HPDE6-E6E7 (cell line): ENCODE measurements around the gene EXD3.
"Not testable (repeated sequence)": the region's sequence is repeated elsewhere in the genome, so short reads cannot be mapped to it uniquely, and the experiment has no call there.

ENCODE experiments used
- DNase-seq: peaks from one replicate; pipeline ENCODE4 v3.0.0; 2011; ENCODE audit warnings: missing footprints; ENCODE audit errors: extremely low spot score

Gene EXD3

DNA sequence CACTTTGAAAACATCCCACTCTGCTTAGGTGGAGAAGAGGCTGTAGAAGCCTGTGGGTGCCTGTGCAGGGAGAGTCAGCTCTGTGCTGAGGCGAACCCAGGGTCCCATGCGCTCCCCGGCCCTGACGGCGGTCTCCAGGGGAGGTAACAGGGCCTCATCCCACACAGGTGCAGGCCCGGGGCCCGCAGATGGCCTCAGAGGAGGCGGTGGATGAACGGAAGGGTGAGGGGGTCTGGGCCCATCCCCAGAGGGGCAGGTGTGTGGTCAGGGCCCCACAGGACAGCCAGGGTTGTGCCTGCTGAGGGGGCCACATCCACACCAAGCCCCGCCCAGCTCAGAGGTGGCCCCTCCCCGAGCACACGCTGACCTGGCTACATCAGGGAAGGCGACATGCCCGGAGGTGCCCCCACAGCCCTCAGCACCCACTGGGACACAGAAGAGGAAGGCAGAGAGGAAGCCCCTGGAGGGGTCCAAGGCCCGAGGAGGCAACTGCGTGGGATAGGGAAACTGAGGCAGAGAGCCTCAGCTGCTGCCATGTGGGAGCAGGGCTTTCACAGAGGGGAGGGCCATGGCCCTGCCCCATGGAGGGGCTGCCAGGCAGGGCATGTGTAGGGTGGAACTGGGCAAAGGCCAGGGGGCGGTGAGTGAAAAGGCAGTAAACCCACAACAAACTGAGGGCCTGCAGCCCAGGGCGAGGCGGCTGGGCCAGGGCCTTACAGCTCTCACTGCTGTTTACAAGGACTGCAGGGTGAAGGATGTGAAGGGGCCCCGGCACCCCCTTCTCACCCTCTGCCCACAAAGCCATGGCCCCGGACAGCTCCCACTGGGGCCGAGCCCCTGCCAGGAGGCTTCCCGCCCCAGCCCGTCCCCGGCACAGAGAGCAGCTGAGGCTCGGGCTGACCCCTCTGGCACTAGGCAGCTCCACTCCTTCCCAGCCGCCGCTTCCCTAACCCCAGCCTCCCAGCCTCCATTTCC, 29.5 kb downstream of the EXD3 start:
- no peak for DNase-seq

DNA sequence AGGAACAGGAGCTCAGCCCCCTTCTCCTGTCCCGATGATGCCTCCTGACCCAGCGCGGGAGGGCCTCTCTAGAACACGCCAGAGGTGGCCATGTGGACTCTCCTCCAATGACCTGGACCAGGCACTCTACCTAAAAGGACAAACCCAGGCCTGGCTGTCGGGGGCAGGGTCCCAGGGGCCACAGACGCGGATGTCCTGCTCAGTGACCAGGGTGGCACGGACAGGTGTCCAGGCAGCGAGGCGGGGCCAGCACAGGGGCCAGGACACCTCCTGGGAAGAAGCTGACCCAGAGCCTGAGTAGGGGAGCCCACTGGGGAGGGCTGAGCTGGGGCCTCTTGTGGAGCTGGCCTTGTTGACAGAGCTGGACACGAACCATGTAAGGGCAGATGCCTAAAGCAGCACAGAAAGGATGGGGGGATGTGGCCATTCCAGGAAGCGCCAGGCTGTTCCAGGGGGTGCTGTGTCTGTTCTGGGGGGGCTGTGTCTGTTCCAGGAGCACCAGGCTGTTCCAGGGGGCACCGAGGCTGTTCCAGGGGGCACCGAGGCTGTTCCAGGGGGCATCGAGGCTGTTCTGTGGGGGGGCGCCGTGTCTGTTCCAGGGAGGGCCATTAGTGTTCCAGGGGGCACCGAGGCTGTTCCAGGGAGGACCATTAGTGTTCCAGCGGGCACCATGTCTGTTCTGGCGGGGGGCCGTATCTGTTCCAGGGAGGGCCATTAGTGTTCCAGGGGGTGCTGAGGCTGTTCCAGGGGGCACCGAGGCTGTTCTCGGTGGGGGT, 30.5 kb downstream of the EXD3 start:
- no peak for DNase-seq

DNA sequence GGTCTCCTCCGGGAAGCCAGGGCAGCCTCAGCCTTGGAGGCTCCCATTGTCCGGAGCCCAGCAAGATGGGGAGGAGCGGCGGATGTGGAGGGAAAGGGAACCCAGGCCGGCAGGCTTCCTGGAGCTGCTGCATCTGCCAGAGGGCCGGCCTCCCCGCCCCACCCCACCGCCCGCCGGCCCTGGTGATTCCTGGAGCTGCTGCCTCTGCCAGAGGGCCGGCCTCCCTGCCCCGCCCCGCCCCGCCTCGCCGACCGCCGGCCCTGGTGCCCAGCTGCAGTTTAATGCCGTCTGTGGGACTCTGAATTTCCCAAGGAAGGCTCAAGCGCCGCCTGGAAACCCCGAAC, 31.6 kb downstream of the EXD3 start:
- no peak for DNase-seq

DNA sequence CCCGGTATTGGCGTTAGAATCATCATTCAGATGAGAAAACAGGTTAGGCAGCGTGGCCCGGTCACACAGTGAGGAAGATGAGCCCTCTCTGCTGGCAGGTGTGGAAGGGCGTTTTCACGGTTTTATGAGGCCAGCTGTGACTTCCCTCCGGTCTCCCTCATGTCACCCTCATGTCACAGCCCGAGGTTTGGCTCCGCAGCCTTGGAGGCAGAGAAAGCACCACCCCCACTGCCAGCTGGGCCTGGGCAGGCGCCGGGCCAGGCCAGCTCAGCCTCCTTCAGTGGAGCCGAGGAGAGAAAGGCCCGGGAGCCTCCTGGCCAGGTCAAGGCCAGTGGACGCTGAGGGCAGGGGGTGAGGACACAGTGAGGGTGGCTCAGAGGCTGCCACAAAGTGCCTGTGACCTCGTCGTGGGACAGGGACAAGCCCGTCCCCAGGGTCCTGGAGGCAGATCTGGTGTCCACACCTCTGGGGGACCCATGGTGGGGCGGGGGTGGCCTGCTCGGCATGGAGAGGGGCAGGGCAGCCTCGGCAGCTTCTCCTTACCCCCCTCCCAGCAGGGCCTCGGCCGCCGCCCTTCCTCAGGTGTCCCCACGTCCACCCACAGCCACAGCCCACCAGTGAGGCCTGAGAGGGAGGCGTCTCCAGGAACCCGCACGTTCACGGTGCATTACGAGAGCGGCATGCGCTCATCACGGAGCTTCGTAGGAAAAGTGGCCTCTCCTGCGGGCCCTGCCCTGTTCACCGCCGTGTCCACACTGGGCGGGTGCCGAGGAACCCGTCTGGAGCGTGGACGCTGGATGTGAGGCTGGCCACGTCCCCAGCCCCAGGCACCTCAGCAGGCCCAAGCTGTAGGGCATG, 32.2 kb downstream of the EXD3 start:
- DNase-seq, result no peak

DNA sequence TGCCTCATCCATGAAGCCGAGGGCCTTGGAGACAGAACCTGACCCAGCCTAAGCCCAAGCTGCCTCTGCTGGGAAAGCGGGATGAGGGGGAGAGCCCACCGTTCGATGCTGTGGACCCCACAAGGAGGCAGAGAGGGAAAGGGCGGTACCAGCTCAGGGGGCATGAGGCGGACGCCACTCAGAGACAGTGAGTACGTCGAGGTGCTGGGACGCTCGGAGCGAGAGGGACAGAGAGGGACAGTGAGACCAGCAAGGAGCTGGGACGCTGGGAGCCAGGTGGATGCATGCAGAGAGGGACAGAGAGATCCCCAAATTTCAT, 33.6 kb downstream of the EXD3 start:
- DNase-seq, result no peak

DNA sequence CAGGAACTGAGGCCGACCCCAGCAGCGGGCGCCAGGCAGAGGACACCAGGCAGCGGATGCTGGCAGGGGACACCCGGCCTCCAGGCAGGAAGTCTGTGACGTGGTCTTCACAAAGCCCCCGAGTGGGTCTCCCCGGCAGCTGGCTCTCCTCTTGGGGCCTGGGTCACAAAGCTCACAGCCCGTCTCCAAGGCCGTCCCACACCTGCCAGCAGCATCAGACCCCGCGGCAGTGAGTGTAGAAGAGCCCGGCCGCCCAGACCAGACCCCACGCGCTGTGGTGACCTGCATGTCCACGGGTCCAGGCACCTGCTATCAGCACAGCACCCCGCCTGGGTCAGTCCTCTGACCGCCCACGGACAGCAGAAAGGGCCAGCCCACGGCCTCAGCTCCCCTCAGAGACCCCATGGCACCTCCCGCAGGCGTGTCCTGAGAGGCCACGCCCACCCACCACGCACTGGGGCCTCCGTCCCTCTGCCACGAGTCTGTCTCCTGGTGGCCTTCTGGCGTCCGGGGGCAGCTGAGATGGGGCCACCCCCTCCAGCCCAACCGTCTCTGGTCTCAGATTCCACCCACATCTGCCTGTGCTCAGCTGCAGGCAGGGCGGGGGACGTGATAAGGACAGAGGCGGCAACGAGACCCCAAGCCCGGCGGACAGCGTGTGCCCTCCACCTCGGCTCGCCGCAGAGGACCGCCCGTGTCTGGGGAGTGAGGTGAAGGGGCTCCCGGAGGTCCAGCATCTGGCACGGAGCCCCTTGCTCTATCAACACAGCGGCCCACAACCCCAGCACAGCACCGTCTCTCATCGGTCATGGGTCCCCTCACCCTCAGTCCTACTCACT, 34.2 kb downstream of the EXD3 start:
- DNase-seq, result no peak

DNA sequence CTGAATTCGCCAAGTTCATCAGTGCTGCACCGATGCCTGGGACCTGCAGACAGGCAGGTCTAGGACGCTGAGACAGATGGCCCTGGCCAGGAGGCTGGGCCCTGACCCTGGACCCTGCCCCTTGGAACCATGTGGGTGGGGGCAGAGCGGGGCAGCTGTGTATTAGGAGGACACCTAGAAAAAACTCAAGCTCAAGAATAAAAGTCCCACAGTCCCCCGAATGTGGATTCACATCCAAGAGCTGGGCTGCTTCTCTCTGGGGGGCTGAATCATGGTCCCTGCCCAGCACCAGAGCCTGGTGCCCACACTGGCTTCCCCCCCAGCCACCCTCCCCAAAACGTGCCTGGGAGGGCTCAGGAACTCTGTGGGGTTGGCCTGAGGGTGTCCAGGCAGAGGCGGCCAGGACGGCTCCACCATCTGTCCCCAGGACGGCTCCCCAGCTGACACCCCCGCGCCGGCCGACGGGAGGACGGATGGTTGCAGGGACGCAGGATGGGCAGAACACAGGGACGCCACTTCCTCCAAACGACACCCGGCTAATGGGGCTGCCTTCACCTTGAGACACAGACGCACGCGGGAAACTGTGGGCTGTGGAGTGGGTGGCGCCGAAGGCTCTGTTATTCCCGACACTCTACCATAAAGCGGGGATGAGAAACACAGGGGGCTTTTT, 34.9 kb downstream of the EXD3 start:
- DNase-seq, result no peak

DNA sequence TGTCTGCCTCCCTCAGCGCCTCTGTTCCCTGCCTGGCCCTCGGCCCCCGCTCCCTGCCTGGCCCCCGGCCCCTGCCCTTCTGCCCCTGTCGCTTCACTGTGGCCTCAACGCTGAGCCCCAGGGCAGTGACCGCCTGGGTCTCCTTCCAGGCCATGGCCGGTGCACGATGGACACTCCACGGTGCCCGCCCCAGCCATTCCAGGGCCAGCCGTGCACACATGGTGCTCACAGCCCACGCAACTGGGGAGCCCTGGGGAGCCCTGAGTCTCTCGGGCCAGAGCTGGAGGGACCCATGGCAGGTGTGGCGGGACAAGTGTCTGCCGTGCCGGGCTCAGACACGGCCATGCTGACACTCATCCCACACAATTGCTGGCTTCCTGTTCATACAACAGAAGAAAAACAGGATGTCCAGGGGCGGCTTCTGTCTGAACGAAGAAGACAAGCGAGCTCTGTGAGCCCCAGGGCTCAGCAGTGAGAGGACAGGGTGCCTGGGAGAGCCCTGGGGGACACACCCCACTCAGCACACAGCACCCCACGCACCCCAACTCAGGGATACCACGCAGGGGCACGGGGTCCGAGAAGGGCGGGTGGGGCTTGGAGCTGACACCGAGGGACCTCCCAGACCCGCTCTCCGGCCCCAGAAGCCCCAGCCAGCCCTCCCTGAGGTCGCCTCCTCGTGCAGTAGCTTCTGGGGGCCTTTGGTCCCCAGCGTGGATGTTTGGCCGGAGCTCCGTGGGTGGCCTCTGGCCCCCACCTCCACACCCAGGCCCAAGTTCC, 35.7 kb downstream of the EXD3 start:
- DNase-seq, result no peak

DNA sequence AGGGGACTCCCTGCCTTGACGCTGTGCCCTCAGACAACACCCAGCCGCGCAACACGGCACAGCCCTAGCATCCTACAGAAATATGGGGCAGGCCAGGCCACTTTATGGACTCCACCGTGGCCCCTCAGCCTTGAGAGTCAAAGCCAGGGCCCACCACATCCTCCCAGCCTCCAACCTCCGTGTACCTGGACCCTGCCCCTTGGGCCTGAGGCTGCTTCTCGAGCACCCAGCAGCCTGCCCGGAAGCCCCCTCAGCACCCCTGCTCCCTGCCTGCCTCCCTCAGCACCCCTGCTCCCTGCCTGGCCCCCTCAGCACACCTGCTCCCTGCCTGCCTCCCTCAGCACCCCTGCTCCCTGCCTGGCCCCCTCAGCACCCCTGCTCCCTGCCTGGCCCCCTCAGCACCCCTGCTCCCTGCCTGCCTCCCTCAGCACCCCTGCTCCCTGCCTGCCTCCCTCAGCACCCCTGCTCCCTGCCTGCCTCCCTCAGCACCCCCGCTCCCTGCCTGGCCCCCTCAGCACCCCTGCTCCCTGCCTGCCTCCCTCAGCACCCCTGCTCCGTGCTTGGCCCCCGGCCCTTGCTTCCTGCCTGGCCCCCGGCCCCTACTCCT, 36.4 kb downstream of the EXD3 start:
- not testable (repeated sequence) for DNase-seq

DNA sequence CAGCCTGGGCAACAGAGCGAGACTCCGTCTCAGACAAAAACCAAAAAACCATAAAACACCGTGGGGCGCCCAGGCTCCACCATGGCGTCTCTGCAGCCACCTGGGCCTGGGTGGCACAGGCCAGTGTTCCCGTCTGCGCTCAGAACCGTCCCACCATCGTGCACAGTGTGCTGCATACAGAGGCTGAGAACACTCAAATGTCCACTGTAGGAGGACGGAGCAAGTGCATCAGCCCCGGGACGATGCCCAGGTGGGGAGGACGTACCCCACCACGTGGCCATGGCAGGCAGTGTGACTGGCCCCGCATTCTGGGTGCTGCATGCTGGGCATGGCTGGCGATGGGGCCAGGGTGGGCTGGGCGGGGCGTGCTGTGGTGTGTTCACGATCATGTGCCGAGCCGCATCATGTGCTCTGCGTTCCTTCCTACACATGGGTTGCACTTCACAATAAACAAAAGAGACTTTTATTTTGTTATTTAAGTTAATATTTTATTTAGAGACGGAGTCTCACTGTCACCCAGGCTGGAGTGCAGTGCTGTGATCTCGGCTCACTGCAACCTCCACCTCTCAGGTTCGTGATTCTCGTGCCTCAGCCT, 37.8 kb downstream of the EXD3 start:
- no peak for DNase-seq

DNA sequence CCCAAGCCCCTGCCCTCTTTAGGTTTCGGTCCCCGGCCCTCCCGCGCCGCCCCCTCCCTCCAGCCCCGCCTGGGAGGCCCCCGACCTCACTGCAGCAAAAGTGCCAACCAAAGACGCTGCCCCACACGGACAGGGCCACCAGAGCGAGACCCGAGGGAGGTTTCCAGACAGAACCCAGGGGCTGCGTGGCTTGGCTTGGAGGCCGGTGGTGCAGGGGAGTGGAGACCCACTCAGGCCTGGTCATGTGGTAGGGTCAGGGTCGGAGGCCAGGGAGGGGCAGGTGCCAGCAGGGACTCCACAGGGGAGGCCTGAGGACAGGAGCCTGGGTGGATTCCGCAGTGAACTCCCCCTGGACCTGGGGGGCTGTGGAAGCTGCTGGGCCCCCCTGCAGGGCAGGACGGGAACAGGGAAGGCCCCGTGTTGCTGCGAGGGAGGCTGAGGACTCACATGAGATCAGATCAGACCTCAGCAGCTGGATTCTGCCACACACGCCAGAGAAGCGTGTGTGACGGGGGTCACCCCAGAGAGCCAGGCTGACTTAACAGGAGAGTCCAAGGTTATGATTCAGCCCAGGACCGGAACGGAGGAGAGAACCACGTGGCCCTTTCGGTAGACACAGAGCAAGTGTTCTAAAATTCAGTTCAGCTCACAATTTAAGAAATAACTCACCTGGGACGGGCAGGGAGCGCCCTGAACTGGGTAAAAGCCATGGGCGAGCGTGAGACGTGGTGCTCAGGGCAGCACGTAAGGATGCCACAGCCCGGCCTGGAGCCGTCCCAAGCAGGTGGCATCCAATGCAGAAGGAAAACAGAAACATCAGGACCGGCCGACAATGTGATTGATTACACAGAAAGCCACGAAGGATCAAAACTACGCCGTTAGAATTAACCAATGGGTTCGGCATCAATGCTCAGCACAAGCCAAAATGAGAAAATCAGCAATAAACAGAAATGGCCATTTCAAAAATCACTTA, 38.9 kb downstream of the EXD3 start:
- DNase-seq, result no peak

DNA sequence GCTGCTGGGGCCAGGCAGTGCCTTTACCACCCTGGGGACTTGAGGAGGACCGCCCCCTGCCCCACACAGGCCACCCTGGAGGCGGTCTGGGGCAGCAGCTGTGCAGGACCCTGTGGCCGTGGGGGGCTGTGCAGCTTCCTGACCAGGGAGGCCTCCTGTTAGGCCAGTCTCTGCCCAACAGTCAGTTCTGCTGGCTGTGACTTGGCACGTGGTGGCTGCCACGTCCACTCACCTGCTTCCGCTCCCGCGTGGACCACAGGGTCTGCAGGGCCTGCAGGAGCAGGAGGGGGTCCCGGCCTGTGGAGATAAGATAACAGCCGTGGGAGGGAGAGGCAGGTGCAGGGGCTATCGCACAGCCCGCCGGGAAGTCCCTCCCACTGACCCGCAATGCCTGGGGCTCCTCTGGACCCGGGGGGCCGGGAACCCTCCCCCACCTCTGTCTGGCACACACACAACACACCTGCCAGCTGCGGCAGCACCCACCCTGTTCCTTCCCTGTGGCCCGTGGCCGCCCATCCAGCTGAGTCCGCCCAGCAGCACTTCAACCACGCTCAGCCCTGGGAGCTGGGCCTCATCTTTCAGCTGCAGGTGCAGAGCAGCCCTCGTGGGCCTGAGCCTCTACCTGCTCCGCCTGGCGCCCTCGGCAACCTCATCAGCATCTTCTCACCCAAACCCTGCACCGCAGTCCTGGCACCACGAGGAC, 39.7 kb downstream of the EXD3 start:
- DNase-seq, result no peak

DNA sequence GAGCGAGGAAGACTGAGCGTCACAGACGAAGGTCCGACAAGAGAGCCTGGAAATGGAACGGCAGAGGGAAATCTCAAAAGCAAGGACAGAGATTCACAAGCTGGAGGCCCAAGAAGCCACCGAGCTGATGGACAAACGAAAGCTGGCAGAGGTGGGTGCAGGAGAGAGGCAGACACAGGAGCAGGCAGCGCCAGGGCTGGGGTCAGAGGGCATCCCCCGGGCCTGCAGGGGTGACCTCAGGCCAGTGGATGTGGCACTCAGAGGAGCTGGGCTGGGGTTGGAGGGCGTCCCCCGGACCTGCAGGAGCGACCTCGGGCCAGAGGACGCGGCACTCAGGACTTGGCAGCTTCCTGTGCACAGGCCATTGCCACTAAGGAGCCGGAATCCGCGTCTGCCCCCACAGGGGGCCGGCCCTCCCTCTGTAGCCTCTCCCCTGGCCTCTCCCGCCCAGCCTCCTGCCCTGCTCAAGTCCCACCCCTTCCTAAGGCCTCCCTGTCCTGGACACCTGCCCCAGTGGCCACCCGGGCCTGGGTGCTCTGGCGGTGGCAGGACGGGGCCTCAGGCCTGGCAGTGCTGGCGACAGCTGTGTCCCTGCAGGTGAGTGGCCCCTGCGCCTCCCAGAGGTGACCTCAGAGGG, 40.4 kb downstream of the EXD3 start:
- no peak for DNase-seq

DNA sequence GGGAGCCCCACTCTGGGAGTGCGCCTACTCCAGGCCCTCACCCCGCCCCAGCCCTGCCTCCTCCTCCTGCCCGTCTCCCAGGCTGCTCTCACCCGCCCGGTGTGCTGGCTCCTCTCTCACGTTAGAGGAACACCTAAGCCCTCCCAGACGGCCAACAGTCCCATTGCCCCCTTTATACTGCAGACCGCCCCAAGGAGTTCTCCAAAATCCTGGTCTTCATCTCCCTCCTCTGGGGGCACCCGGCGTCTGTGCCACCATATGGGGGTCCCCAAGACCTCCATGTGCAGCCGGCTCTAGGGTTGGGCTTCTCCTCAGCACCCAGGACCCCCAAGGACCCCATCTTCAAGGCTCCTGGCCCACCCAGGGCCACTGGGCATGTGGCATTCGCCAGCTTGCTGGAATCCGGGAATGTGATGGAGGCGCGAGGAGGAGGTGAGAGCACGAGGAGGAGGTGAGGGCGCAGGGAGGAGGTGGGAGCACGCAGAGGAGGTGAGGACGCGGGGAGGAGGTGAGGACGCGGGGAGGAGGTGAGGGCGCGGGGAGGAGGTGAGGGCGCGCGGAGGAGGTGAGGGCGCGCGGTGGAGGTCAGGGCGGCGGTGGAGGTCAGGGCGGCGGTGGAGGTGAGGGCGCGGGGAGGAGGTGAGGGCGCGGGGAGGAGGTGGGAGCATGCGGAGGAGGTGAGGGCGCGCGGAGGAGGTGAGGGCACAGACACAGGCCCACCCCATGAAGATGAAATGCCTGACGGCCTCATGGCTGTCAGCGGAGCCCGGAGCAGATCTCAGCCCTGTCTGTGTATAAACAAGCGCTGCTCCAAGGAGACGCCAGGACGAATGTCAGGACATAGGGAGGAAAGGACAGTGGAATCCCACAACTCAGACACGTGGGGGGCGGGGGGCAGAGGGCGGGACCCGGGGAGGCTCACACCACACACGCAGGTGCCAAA, 41.2 kb downstream of the EXD3 start:
- DNase-seq, result no peak

DNA sequence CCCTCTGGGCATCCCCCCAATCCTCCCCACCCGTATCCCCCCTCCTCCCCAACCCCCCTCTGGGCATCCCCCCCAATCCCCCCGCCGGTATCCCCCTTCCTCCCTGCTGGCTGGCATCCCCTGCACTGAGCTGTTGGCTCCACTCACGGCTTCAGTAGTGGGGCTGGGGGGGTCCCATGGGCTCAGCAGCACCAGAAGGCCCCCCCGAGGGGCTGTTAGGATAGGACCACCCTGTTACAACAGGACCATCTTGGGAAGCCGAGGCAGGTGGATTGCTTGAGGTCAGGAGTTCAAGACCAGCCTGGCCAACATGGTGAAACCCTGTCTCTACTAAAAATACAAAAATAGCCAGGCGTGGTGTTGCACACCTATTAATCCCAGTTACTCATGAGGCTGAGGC, 42.4 kb downstream of the EXD3 start:
- DNase-seq, result no peak

DNA sequence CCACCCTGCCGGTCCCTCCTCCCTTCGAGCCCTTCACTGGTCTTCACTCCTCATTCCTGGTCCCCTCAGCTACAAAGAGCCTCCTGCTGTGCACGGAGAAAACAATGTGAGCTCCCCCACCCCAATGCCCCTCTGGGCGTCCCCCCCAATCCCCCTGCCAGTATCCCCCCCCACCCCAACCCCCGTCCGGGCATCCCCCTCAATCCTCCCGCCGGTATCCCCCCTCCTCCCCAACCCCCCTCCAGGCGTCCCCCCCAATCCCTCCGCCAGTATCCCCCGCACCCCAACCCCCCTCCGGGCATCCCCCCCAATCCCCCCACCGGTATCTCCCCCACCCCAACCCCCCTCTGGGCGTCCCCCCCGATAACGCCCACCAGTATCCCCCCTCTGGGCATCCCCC, 42.8 kb downstream of the EXD3 start:
- DNase-seq, result no peak
